GM12892 (cell line): ENCODE measurements around the gene SH2D7.

Experiments used
- DNase-seq: peaks from one replicate; pipeline ENCODE4 v3.0.0; 2011; ENCODE audit not compliant: insufficient read length
- FAIRE-seq: peaks from 2 replicates; lab custom pipeline; 2011; peaks lifted over from hg19 to GRCh38; lab: Jason Lieb, UNC
- POLR2A ChIP-seq: IDR thresholded peaks from 2 replicates; pipeline ENCODE4 v1.6.1; 2011; ENCODE audit warnings: low read depth, low read length, control low read depth
- POLR2AphosphoS5 ChIP-seq: IDR thresholded peaks from 2 replicates; pipeline ENCODE4 v1.6.1; 2011; ENCODE audit warnings: low read depth, low read length, control low read depth
- TAF1 ChIP-seq: IDR thresholded peaks from 2 replicates; pipeline ENCODE4 v1.6.1; 2011; ENCODE audit warnings: low read depth, mild to moderate bottlenecking, control low read depth, low read length, borderline replicate concordance

Gene SH2D7

GRCh38 chr15:78083687-78084448 is 8.5 kb upstream of the SH2D7 start:
- peak; percentile 48 for DNase-seq

GRCh38 chr15:78084449-78084750 is 8.0 kb upstream of the SH2D7 start:
- DNase-seq (no peak), FAIRE-seq (no peak)
- TF ChIP-seq POLR2AphosphoS5 (no peak), TAF1 (no peak), POLR2A (no peak)

More at GRCh38 chr15:78083687-78084448, 8.5 kb upstream of the SH2D7 start:
- no peak for FAIRE-seq
- TF ChIP-seq POLR2A, result no peak
- TF ChIP-seq TAF1, result no peak
- TF ChIP-seq POLR2AphosphoS5, result no peak

GRCh38 chr15:78085928-78086327 is 6.4 kb upstream of the SH2D7 start:
- DNase-seq, result no peak
- TF ChIP-seq POLR2AphosphoS5, result no peak
- TF ChIP-seq POLR2A, result no peak
- no peak for TF ChIP-seq TAF1
- no peak for FAIRE-seq

GRCh38 chr15:78087951-78088772 is 4.2 kb upstream of the SH2D7 start:
- FAIRE-seq (peak; percentile 81), DNase-seq (no peak)
- TF ChIP-seq TAF1, result no peak
- TF ChIP-seq POLR2AphosphoS5, result no peak
- no peak for TF ChIP-seq POLR2A

GRCh38 chr15:78088773-78089080 is 3.6 kb upstream of the SH2D7 start:
- TF ChIP-seq TAF1, result no peak
- no peak for TF ChIP-seq POLR2A
- TF ChIP-seq POLR2AphosphoS5, result no peak
- FAIRE-seq, result no peak

GRCh38 chr15:78090422-78091063 is 1.8 kb upstream of the SH2D7 start:
- TF ChIP-seq POLR2A, result no peak
- TF ChIP-seq TAF1, result no peak
- TF ChIP-seq POLR2AphosphoS5, result no peak
- DNase-seq (no peak), FAIRE-seq (no peak)

More at GRCh38 chr15:78088773-78089080, 3.6 kb upstream of the SH2D7 start:
- no peak for DNase-seq

- no peak for TF ChIP-seq POLR2A
- no peak for TF ChIP-seq TAF1
- no peak for TF ChIP-seq POLR2AphosphoS5
- FAIRE-seq (no peak), DNase-seq (no peak)
Observed at GRCh38 chr15:78093242-78094020, 1.1 kb downstream of the SH2D7 start.

- DNase-seq (no peak), FAIRE-seq (no peak)
- no peak for TF ChIP-seq POLR2AphosphoS5
- no peak for TF ChIP-seq POLR2A
- no peak for TF ChIP-seq TAF1
Observed at GRCh38 chr15:78097667-78098066, 5.3 kb downstream of the SH2D7 start.

- DNase-seq (no peak), FAIRE-seq (no peak)
- TF ChIP-seq POLR2AphosphoS5, result no peak
- no peak for TF ChIP-seq POLR2A
- no peak for TF ChIP-seq TAF1
Observed at GRCh38 chr15:78098131-78098755, 5.9 kb downstream of the SH2D7 start.

- no peak for TF ChIP-seq POLR2A
- TF ChIP-seq TAF1, result no peak
- TF ChIP-seq POLR2AphosphoS5, result no peak
- DNase-seq, result no peak
- no peak for FAIRE-seq
Observed at GRCh38 chr15:78100886-78101285, 8.5 kb downstream of the SH2D7 start.
